Dermis blood vessel endothelial cell (primary cell): ENCODE results near the gene ANHX. TPM values are rescaled to one million over a fixed set of nuclear protein-coding genes. Genes with fewer than 3 reads are reported as not detected.

Experiments
- DNase-seq: peaks from one replicate; pipeline ENCODE4 v3.0.0; 2010
- total RNA-seq: library from RNA; depleted of rRNA; stranded (reverse); fragments of >200 nt; gene quantifications from 2 replicates; pipeline ENCODE4 v1.2.3, GENCODE V29; 2014

ANHX gene
- total RNA-seq, 1 donor from 2014 or later: not detected

DNA sequence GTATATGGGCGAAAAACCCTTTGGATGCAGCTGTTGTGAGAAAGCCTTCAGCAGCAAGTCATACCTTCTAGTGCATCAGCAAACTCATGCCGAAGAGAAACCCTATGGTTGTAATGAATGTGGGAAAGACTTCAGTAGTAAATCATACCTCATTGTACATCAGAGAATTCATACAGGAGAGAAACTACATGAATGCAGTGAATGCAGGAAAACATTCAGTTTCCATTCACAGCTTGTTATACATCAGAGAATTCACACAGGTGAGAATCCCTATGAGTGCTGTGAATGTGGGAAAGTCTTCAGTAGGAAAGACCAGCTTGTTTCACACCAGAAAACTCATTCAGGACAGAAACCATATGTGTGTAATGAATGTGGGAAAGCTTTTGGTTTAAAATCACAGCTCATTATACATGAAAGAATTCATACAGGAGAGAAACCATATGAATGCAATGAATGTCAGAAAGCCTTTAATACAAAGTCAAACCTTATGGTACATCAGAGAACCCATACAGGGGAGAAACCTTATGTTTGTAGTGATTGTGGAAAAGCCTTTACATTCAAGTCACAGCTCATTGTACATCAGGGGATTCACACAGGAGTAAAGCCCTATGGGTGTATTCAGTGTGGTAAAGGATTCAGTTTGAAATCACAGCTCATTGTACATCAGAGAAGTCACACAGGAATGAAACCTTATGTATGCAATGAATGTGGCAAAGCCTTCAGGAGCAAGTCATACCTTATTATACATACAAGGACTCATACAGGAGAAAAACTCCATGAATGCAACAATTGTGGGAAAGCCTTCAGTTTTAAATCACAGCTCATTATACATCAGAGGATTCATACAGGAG is 33.0 kb downstream of the ANHX start:
- DNase-seq: peak; percentile 9

GRCh38 chr12:133201888-133202287 is 33.8 kb downstream of the ANHX start:
- DNase-seq: no peak

DNA sequence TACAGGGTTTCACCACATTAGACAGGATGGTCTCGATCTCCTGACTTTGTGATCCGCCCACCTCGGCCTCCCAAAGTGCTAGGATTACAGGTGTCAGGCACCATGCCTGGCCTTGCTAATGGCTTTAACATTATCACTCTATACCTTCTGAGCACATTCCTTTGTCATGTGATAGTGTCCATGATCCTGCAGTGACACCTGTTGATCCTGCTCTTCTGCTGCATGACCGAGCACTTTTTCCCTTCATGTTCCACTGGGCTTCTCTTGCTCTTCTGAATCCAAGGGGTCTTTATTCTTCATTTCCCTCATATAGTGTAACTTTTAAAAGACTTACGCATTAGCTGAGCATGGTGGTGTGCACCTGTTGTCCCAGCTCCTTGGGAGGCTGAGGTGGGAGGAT is 42.8 kb downstream of the ANHX start:
- DNase-seq: no peak

DNA sequence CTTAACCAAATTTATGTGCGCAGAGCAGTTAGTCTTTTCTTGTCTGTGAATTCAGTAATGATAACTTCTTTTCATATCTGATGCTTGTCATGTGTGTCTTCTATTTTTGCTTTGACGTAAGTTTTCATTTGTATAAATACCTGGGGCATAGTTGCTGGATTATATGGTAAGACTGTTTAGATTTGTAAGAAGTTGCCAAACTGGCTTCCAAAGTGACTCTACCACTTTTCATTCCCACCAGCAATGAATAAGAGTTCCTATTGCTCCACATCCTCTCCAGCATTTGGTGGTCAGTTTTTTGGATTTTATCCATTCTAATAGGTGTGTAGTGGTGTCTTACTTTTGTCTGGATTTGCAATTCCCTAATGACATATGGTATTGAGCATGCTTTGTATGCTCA is 45.5 kb downstream of the ANHX start:
- DNase-seq: no peak

DNA sequence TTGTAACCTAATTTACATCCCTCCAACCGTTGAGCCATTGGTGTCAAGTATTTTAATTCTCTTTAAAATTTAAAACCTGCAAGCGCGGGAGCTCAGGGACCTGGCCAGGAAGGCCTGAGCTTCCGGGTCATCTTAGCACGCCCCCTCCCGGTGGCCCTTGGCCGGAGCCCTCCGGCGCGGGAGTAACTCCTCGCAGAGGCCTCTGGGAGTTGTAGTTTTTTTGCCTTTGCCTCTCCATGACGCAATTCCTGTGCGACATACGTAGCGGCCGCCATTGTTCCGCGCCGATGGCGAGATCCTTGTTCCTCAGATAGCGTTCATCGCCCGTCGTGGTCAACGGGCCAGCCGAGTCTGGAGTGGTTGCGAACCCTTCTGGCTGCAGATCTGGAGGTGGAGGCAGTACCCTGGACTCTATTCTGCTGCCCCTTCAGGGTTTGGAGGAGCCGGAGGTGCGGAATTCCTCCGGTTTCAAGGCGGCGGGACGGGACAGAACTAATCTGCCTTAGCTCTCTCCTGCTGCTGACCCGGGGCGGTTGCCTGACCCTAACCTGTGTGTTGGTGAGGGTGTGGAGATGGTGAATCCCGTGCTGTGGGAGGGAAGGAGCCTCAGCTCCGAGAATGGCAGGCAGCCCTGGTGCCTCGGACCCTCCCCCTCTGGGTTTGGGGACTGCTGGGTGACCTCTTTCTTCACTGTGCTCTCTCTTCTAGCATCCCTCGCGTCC is 54.3 kb downstream of the ANHX start, which contains the start of gene ZNF268:
Gene ZNF268, plus strand, starts transcription at position 258 of the 722 bp plus-strand sequence. CDS start 503 bp downstream, outside the sequence.
- DNase-seq: peak; percentile 96

GRCh38 chr12:133180669-133181068 is 55.0 kb downstream of the ANHX start:
- DNase-seq: no peak

DNA sequence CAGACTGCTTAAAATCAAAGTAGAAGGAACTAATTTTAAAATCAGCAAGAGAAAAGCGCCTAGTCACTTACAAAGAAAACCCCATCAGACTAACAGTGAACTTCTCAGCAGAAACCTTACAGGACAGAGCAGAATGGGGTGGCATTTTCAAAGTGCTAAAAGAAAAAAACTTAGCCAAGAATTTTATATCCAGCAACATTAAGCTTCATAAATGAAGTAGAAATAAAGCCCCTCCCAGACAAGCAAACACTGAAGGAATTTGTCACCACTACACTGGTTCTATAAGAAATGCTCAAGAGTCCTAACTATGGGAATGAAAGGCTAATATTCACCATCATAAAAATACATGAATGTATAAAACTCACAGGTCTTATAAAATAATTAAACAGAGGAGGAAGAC is 60.8 kb downstream of the ANHX start:
- no peak for DNase-seq

DNA sequence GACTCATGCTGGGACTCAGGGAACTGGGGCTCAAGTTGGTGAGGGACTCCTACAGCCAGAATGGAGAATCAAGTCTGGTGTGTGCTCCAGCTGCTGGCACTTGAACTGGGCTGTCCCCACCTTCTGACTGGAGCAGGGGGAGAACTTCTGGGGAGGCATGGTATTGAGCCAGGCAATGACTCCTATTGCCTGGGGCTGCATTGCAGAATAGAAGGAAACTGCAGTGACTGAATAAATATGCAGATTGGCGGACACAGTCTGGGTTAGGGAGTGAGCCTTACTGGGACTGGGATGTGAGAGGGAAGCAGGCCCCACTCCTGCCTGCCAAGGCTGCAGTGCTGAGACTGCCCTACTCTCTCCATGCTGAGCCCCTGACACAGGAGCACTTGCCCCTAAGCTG is 63.2 kb downstream of the ANHX start:
- DNase-seq: no peak

Other genes starting within 250 kb of the ANHX start
- 10.1 and 19.2 TPM in 2 replicates for gene ZNF26, start 249.5 kb downstream of the ANHX start, total RNA-seq
- 20.5 and 31.0 TPM in 2 replicates for gene ZNF84, start 198.4 kb downstream of the ANHX start, total RNA-seq
- 20.1 and 22.6 TPM in 2 replicates for gene ZNF140, start 155.0 kb downstream of the ANHX start, total RNA-seq
- gene ZNF891, start 105.6 kb downstream of the ANHX start, total RNA-seq: 0.93 and 1.0 TPM in 2 replicates
- 5.6 and 12.9 TPM in 2 replicates for gene ZNF10, start 105.2 kb downstream of the ANHX start, total RNA-seq
- 39.8 and 44.8 TPM in 2 replicates for gene ZNF268, start 54.4 kb downstream of the ANHX start, total RNA-seq